NOMO-1 (cell line): ENCODE results near the gene CDY2A.
"Not testable (repeated sequence)": the region's sequence is repeated elsewhere in the genome, so short reads cannot be mapped to it uniquely, and the experiment has no call there.

Experiments
- DNase-seq, 2 experiments: peaks; one replicate each; lab custom pipeline; 2025; ENCODE audit not compliant: unreplicated experiment in 2 of 2; lab: John Stamatoyannopoulos, UW

CDY2A gene

GRCh38 chrY:18025487-18025886 is at the start of gene CDY2A:
Gene CDY2A, plus strand, starts transcription at chrY:18025787. Its CDS starts 328 bp downstream, at chrY:18026115.
- not testable (repeated sequence) for DNase-seq

- not testable (repeated sequence) for DNase-seq
Measured at GRCh38 chrY:17997586-17997985, 28.0 kb upstream of the CDY2A start.

GRCh38 chrY:17998266-17998665 is 27.3 kb upstream of the CDY2A start:
- DNase-seq, result not testable (repeated sequence)

- not testable (repeated sequence) for DNase-seq
Measured at GRCh38 chrY:18023897-18024296, 1.7 kb upstream of the CDY2A start.

- DNase-seq, result not testable (repeated sequence)
Measured at GRCh38 chrY:18028845-18029244, 3.3 kb downstream of the CDY2A start.

GRCh38 chrY:18030178-18030577 is 4.6 kb downstream of the CDY2A start:
- DNase-seq, result not testable (repeated sequence)

GRCh38 chrY:18034100-18034814 is 8.7 kb downstream of the CDY2A start:
- DNase-seq, result not testable (repeated sequence)

GRCh38 chrY:18034864-18035263 is 9.3 kb downstream of the CDY2A start:
- not testable (repeated sequence) for DNase-seq

GRCh38 chrY:18044990-18045389 is 19.4 kb downstream of the CDY2A start:
- not testable (repeated sequence) for DNase-seq

- DNase-seq, result not testable (repeated sequence)
Measured at GRCh38 chrY:18048149-18049040, 22.8 kb downstream of the CDY2A start.

- DNase-seq, result not testable (repeated sequence)
Measured at GRCh38 chrY:18049061-18049460, 23.5 kb downstream of the CDY2A start.

- not testable (repeated sequence) for DNase-seq
Measured at GRCh38 chrY:18056473-18056872, 30.9 kb downstream of the CDY2A start.

- not testable (repeated sequence) for DNase-seq
Measured at GRCh38 chrY:18073464-18073863, 47.9 kb downstream of the CDY2A start.
